HG02623 (cell line): Measurements from ENCODE around the gene ANK3.

ENCODE experiments used
- ATAC-seq: cut with Tn5 transposase; IDR thresholded peaks from one replicate; pipeline ENCODE4 v1.9.1; 2021; ENCODE audit warnings: moderate library complexity; ENCODE audit not compliant: unreplicated experiment

Gene ANK3

GRCh38 chr10:60389413-60390025 lies at the start of gene ANK3:
Gene ANK3, minus strand, starts transcription at chr10:60389875. Its CDS starts 337 bp downstream, at chr10:60389538.
- ATAC-seq: no peak

GRCh38 chr10:60434418-60435046 lies 44.9 kb upstream of the ANK3 start:
- no peak for ATAC-seq

GRCh38 chr10:60433684-60434083 lies 44.0 kb upstream of the ANK3 start:
- ATAC-seq: no peak

GRCh38 chr10:60430836-60431597 lies 41.3 kb upstream of the ANK3 start:
- ATAC-seq: no peak

- ATAC-seq: no peak
Observed at GRCh38 chr10:60430017-60430416, 40.3 kb upstream of the ANK3 start.

- ATAC-seq: no peak
Observed at GRCh38 chr10:60429084-60429849, 39.6 kb upstream of the ANK3 start.

GRCh38 chr10:60428387-60428737 lies 38.7 kb upstream of the ANK3 start:
- ATAC-seq: no peak

GRCh38 chr10:60427709-60428386 lies 38.2 kb upstream of the ANK3 start:
- ATAC-seq: no peak

- ATAC-seq: no peak
Observed at GRCh38 chr10:60427148-60427547, 37.5 kb upstream of the ANK3 start.

- ATAC-seq: no peak
Observed at GRCh38 chr10:60426425-60426824, 36.8 kb upstream of the ANK3 start.

GRCh38 chr10:60425392-60426110 lies 35.9 kb upstream of the ANK3 start:
- ATAC-seq: no peak

GRCh38 chr10:60424971-60425370 lies 35.3 kb upstream of the ANK3 start:
- no peak for ATAC-seq

GRCh38 chr10:60423920-60424319 lies 34.2 kb upstream of the ANK3 start:
- ATAC-seq: no peak

- ATAC-seq: no peak
Observed at GRCh38 chr10:60422809-60423208, 33.1 kb upstream of the ANK3 start.

- ATAC-seq: no peak
Observed at GRCh38 chr10:60420991-60421894, 31.6 kb upstream of the ANK3 start.

GRCh38 chr10:60419249-60419648 lies 29.6 kb upstream of the ANK3 start:
- ATAC-seq: no peak

- ATAC-seq: no peak
Observed at GRCh38 chr10:60417901-60418300, 28.2 kb upstream of the ANK3 start.

GRCh38 chr10:60417024-60417423 lies 27.3 kb upstream of the ANK3 start:
- ATAC-seq: no peak

- no peak for ATAC-seq
Observed at GRCh38 chr10:60414877-60415585, 25.4 kb upstream of the ANK3 start.
